OCI-LY1 (cell line): ENCODE results near the gene NKD1.

Source experiments
- EZH2 ChIP-seq: fragments of 200-600 bp; sonication (generic), shearing (Covaris generic); IDR thresholded peaks from 2 replicates; pipeline ENCODE4 v1.8.0; 2017; ENCODE audit warnings: borderline replicate concordance, mixed run types, mild to moderate bottlenecking, antibody characterized with exemption, low read length, moderate library complexity, mixed read lengths
- TF ChIP-seq, protein P1 (sequence below): fragments of 200-600 bp; sonication (generic), shearing (Covaris generic); IDR thresholded peaks from 2 replicates; pipeline ENCODE4 v1.5.1; 2017; ENCODE audit warnings: mild to moderate bottlenecking, antibody characterized with exemption, low read length, moderate library complexity, mixed read lengths

DNA sequence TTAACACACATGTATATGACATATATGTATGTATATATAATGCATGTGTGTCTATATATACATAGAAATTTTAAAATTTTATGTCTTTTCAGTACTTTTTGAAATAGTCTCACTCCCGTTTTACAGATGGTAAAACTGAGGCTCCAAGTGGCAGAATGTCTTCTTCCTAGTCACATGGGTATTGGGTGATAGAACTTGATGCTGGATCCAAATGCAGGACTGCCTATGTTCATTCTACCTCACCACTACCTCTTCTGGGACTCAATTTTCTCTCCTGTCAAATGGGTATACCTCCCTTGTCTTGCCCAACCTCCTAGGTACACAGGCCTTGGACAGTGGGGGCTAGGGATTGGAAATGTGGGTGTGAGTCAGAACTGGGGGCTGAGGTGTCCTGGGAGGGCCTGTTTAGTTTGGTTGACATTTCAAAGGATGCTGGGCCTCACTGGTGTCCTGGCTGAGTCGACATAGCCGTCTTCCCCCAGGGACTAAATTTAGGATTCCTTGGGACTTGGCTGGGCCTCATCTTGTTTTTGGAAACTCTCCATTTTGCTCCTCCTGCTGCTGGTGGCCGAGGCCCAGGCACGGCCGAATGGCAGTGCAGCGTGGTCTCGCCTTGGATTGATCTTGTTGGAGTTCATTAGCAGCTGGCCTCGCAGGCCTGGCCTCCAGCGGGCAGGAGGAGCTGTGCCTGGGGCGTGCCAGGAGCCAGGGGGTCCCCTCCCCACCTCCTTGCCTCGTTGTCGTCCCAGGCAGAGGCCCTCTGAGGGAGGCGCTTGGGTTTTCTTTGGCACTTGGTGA lies 25.9 kb downstream of the NKD1 start:
- TF ChIP-seq EZH2 = no peak
- TF ChIP-seq, protein P1, sequence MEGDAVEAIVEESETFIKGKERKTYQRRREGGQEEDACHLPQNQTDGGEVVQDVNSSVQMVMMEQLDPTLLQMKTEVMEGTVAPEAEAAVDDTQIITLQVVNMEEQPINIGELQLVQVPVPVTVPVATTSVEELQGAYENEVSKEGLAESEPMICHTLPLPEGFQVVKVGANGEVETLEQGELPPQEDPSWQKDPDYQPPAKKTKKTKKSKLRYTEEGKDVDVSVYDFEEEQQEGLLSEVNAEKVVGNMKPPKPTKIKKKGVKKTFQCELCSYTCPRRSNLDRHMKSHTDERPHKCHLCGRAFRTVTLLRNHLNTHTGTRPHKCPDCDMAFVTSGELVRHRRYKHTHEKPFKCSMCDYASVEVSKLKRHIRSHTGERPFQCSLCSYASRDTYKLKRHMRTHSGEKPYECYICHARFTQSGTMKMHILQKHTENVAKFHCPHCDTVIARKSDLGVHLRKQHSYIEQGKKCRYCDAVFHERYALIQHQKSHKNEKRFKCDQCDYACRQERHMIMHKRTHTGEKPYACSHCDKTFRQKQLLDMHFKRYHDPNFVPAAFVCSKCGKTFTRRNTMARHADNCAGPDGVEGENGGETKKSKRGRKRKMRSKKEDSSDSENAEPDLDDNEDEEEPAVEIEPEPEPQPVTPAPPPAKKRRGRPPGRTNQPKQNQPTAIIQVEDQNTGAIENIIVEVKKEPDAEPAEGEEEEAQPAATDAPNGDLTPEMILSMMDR = no peak
